GM06990 (cell line): ENCODE measurements around the gene ZNF175.

ENCODE experiments used
- DNase-seq: peaks from one replicate; pipeline ENCODE4 v3.0.0-alpha.2; 2011; ENCODE audit not compliant: insufficient read length; ENCODE audit errors: extremely low read depth
- H3K27me3 ChIP-seq: replicated peaks from 2 replicates; pipeline ENCODE4 v1.6.0; 2011; ENCODE audit warnings: low read length; ENCODE audit not compliant: control insufficient read depth, insufficient read depth
- H3K36me3 ChIP-seq: 2 replicates; pipeline ENCODE4 v1.5.1; 2011; ENCODE audit warnings: low read length; ENCODE audit not compliant: control insufficient read depth, insufficient read depth
- H3K4me3 ChIP-seq: replicated peaks from 2 replicates; pipeline ENCODE4 v1.5.1; 2011; ENCODE audit warnings: low read depth, mild to moderate bottlenecking, control low read depth, low read length
- CTCF ChIP-seq: IDR thresholded peaks from 2 replicates; pipeline ENCODE4 v1.5.1; 2011; ENCODE audit warnings: low read length, control low read depth, mild to moderate bottlenecking, inconsistent platforms; ENCODE audit not compliant: insufficient read depth, poor library complexity, severe bottlenecking

The ZNF175 gene

GRCh38 chr19:51564791-51565190, 6.3 kb upstream of the ZNF175 start:
- no peak for DNase-seq
- Histone ChIP-seq H3K4me3 (no peak overlapping the region), H3K36me3 (no peaks in the 10 kb centered on the region), H3K27me3 (no peaks in the 10 kb centered on the region)
- peak; percentile 66 for TF ChIP-seq CTCF

- DNase-seq, result no peak
- no peak for TF ChIP-seq CTCF
- Histone ChIP-seq H3K36me3 (no peaks in the 10 kb centered on the region), H3K27me3 (no peaks in the 10 kb centered on the region), H3K4me3 (no peak overlapping the region)
Measured at GRCh38 chr19:51565583-51565982, 5.5 kb upstream of the ZNF175 start.

GRCh38 chr19:51566489-51567100, 4.5 kb upstream of the ZNF175 start:
- H3K4me3 ChIP-seq, result no peak overlapping the region
- TF ChIP-seq CTCF, result no peak
- DNase-seq, result no peak
- no peaks in the 10 kb centered on the region for H3K36me3 ChIP-seq
- no peaks in the 10 kb centered on the region for H3K27me3 ChIP-seq

DNA sequence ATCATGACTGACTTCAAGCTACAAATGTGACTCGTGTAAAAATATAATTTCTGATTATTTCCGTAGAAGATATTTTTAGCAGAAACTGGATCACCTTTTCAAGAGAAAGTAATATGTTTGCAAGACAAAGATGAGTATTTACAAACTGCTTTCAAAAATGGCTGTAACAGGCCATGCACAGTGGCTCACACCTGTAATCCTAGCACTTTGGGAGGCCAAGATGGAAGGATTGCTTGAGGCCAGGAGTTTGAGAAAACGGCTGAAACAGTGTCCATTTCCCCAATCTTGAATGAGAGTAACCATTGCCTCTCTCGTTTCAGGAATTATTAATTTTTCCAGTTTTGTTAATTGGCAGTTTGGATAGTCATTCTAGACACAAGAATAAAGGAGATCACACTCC, 3.5 kb upstream of the ZNF175 start:
- H3K27me3 ChIP-seq, result no peaks in the 10 kb centered on the region
- no peak overlapping the region for H3K4me3 ChIP-seq
- DNase-seq, result no peak
- no peaks in the 10 kb centered on the region for H3K36me3 ChIP-seq
- no peak for TF ChIP-seq CTCF

DNA sequence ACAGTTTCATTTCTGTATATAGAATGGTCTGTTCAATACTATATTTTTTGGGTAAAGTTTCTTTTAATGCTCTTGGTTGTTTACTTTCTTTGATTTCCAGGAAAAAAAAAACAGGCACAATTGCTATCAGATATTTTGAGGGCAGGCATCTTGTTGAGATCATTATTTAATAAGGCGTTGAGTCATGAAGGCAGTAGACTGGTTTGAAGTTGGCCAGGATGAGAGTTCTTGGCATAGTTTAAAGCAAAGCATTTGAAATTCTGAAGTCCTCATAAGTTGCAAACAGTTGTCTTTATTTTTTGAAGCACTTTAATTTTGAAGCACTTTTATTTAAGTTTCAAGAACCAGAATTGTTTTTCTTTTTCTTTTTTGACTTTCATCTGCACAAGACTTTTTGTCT, 2.6 kb upstream of the ZNF175 start:
- DNase-seq, result no peak
- Histone ChIP-seq H3K4me3 (no peak overlapping the region), H3K36me3 (peaks cover 1% of the 10 kb centered on the region; the same call in 1 of the 2 replicates), H3K27me3 (no peaks in the 10 kb centered on the region)
- TF ChIP-seq CTCF, result no peak

- no peak for TF ChIP-seq CTCF
- Histone ChIP-seq H3K4me3 (peak overlapping the region; percentile 86), H3K36me3 (peaks cover 6% of the 10 kb centered on the region; the same call in 1 of the 2 replicates), H3K27me3 (no peaks in the 10 kb centered on the region)
- no peak for DNase-seq
Measured at GRCh38 chr19:51571599-51571998, 516 bp downstream of the ZNF175 start.
